ENCODE results near the gene ZDHHC20. TPM values are rescaled to one million over a fixed set of nuclear protein-coding genes. Genes with fewer than 3 reads are reported as not detected.

The ZDHHC20 gene
- total and polyA plus RNA-seq, 10 of the 15 experiments (the other 5 are each of a cell fraction or from before 2014, with no cell fraction given) = 8.6 to 57.8 (median 41.7) TPM

- Histone ChIP-seq H4K20me1 (ENCODE audit: control insufficient read depth, insufficient read depth) (no peaks in the 10 kb centered on the region), H3K9ac (ENCODE audit: control insufficient read depth, insufficient read depth, low read length) (no peak overlapping the region), H3K27me3 (replicated peaks in 1 of 2; ENCODE audit: control insufficient read depth in 2 of 2, insufficient read depth in 2 of 2, low read length in 1 of 2) (no peaks in the 10 kb centered on the region), H3K4me3 (no peak overlapping the region), H3K79me2 (ENCODE audit: control insufficient read depth, insufficient read depth, low read length) (no peaks in the 10 kb centered on the region), H3K4me1 (ENCODE audit: control insufficient read depth, insufficient read depth, low read length) (no peaks in the 10 kb centered on the region), H2AFZ (ENCODE audit: control insufficient read depth, low read depth, low read length) (no peak overlapping the region), H3K36me3 (ENCODE audit: control insufficient read depth in 2 of 2, insufficient read depth in 2 of 2, low read length in 1 of 2) (no peaks in the 10 kb centered on the region), H3K27ac (ENCODE audit: control insufficient read depth, insufficient read depth) (no peak overlapping the region), H3K9me3 (replicated peaks; ENCODE audit: control insufficient read depth, insufficient read depth, low read length) (no peaks in the 10 kb centered on the region), H3K4me2 (ENCODE audit: control insufficient read depth, insufficient read depth) (no peak overlapping the region)
- intact Hi-C loops (cut with micrococcal nuclease; ENCODE audit: unreplicated experiment) (no loop called here), in situ Hi-C loops (cut with MboI) (no loop called here)
- ChIA-PET CTCF (interaction anchor here (0.7 kb wide), 1 partner anchor 9 kb away, joined by 3 read pairs; no protein-coding TSS in a partner anchor), RAD21 (ENCODE audit: unreplicated experiment) (no interaction called here), SMC1A (ENCODE audit: uncharacterized antibody, unreplicated experiment) (no interaction called here), POLR2A (no interaction called here)
- TF ChIP-seq IRF4 (IDR thresholded peaks at IDR 0.05; ENCODE audit: low read depth, low read length) = no peak
- no peak for TF ChIP-seq KAT2A (conservative IDR thresholded peaks at IDR 0.05; ENCODE audit: control insufficient read depth, low read depth, low read length)
- no peak for TF ChIP-seq STAT1 (conservative IDR thresholded peaks at IDR 0.05)
- no peak for TF ChIP-seq WRNIP1 (IDR thresholded peaks at IDR 0.05; ENCODE audit: borderline replicate concordance, low read depth, low read length)
- TF ChIP-seq POLR2A (IDR thresholded peaks at IDR 0.05; ENCODE audit: low read depth, low read length) = no peak
- no peak for TF ChIP-seq ATF7 (IDR thresholded peaks at IDR 0.05; ENCODE audit: low read depth)
- TF ChIP-seq JUND (IDR thresholded peaks at IDR 0.05; ENCODE audit: low read depth, low read length) = no peak
- no peak for TF ChIP-seq HCFC1 (IDR thresholded peaks at IDR 0.05; ENCODE audit: low read length)
- no peak for TF ChIP-seq ZBTB40 (IDR thresholded peaks at IDR 0.05; ENCODE audit: borderline replicate concordance)
- TF ChIP-seq ZNF207 (IDR thresholded peaks at IDR 0.05; ENCODE audit: borderline replicate concordance) = no peak
- no TSS peak for BruUV-seq (replicated peaks)
- FAIRE-seq (no peak), DNase-seq (ENCODE audit: low read depth, low spot score) (no peak), ATAC-seq (no peak)
- WGBS (ENCODE audit: insufficient coverage, insufficient replicate concordance, low lambda C conversion rate, missing lambda C conversion rate) = 70% methylated on average over 4 of the region's 4 CpGs
Observed at GRCh38 chr13:21360463-21360862, 98.6 kb downstream of the ZDHHC20 start.
